Gastrocnemius medialis (tissue), 4 donors: ENCODE measurements around the gene CALU.

Experiments
- CTCF ChIP-seq, 5 experiments: fragments of 450-650 bp in 3 of 5; fragments of 200-600 bp in 2 of 5; sonication (generic) in 2 of 5; IDR thresholded peaks in 4 of 5; conservative IDR thresholded peaks in 1 of 5; 1 replicate in 4 of 5; 2 replicates in 1 of 5; pipeline ENCODE4 v1.5.1; 2016 to 2019; ENCODE audit warnings: antibody characterized with exemption in 5 of 5, mild to moderate bottlenecking in 3 of 5, moderate library complexity in 3 of 5
- POLR2A ChIP-seq, 2 donors: fragments of 450-650 bp; IDR thresholded peaks; one replicate each; pipeline ENCODE4 v1.6.1; 2017; ENCODE audit warnings: antibody characterized with exemption in 2 of 2, mild to moderate bottlenecking in 2 of 2, moderate library complexity in 2 of 2

- TF ChIP-seq CTCF (IDR thresholded peaks at IDR 0.05 in 4 of 5, conservative IDR thresholded peaks at IDR 0.05 in 1 of 5): no peak
- TF ChIP-seq POLR2A (IDR thresholded peaks at IDR 0.05): no peak
Measured at GRCh38 chr7:128810997-128811396, 71.8 kb downstream of the CALU start.
